ENCODE measurements around the gene COBLL1. TPM values are rescaled to one million over a fixed set of nuclear protein-coding genes. Genes with fewer than 3 reads are reported as not detected.

The COBLL1 gene
- total RNA-seq, 6 experiments from 2014 or later = 38.1 to 133 (median 67.6) TPM

DNA sequence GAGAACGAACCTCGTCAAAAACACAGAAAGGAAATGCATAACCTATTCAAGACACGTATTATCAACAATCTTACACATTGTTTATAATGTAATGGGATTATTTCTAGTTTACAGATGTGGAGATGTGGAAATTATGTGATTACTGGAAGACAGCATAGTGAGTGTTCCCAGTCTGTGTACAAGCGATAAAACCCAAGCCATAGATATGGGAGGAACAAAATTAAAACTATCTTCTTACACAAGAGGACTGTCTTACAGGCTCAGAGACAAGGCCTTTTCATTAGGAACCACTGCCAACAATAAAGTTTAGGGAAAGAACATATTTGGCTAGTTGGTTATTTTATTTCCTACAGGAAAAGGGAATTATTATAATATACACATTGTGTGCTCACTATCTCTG is 20.3 kb downstream of the COBLL1 start:
- ATAC-seq = no peak
- Histone ChIP-seq H3K9me3 (no peaks in the 10 kb centered on the region), H3K27me3 (no peaks in the 10 kb centered on the region), H3K4me1 (peaks cover 0 to 44% (median 15%) of the 10 kb centered on the region in 4 donors), H3K4me3 (no peak overlapping the region), H3K36me3 (no peaks in the 10 kb centered on the region), H3K27ac (no peak overlapping the region)
- intact Hi-C loops (cut with DNase I) = no loop called here
- TF ChIP-seq, protein P1, sequence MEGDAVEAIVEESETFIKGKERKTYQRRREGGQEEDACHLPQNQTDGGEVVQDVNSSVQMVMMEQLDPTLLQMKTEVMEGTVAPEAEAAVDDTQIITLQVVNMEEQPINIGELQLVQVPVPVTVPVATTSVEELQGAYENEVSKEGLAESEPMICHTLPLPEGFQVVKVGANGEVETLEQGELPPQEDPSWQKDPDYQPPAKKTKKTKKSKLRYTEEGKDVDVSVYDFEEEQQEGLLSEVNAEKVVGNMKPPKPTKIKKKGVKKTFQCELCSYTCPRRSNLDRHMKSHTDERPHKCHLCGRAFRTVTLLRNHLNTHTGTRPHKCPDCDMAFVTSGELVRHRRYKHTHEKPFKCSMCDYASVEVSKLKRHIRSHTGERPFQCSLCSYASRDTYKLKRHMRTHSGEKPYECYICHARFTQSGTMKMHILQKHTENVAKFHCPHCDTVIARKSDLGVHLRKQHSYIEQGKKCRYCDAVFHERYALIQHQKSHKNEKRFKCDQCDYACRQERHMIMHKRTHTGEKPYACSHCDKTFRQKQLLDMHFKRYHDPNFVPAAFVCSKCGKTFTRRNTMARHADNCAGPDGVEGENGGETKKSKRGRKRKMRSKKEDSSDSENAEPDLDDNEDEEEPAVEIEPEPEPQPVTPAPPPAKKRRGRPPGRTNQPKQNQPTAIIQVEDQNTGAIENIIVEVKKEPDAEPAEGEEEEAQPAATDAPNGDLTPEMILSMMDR (IDR thresholded peaks at IDR 0.05) = no peak
- no peak for TF ChIP-seq POLR2A (IDR thresholded peaks at IDR 0.05)
- 74% methylated on average over 4 of the region's 4 CpGs for WGBS (ENCODE audit: insufficient coverage, low coverage, low lambda C conversion rate, missing lambda C conversion rate)
- DNase-seq = no peak

DNA sequence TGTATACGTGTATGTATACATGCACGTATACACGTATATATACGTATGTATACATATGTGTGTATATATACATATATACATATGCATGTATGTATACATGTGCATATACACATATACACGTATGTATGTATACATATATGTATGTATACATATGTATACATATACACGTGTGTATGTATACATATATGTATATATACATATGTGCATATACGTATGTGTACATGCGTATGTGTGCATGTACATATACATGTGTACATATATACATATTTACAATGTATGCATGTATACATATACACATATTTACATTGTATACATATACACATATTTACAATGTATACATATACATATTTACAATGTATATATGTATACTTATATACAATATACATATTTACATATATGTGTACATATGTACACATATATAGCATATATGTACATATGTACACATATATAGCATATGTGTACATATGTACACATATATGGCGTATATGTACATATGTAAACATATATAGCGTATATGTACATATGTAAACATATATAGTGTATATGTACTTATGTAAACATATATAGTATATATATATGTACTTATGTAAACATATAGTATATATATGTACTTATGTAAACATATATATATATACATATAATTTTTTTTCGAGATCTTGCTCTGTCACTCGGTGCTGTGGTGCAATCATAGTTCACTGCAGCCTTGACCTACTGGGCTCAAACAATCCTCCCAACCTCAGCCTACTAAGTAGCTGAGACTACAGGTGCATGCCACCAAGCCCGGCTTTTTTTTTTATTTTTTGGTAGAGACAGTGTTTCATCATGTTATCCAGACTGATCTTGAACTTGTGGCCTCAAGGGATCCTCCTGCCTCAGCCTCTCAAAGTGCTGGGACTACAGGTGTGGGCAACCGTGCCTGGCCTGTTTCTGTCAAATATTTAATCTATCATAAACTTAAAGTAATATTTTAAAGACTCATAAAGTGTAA is 23.2 kb downstream of the COBLL1 start:
- intact Hi-C loops (cut with DNase I) = no loop called here
- no peaks in the 10 kb centered on the region for H3K9me3 ChIP-seq
- peak in 3 of 4 donors; percentile 48 to 64 (median 58) for ATAC-seq
- H3K27ac ChIP-seq = no peak overlapping the region
- peaks cover 0 to 39% (median 5%) of the 10 kb centered on the region in 4 donors for H3K4me1 ChIP-seq
- WGBS (ENCODE audit: insufficient coverage, low coverage, low lambda C conversion rate, missing lambda C conversion rate) = 54% methylated on average over 14 of the region's 14 CpGs
- no peak for DNase-seq
- H3K27me3 ChIP-seq = no peaks in the 10 kb centered on the region
- H3K36me3 ChIP-seq = no peaks in the 10 kb centered on the region
- no peak overlapping the region for H3K4me3 ChIP-seq
- TF ChIP-seq, protein P1 (IDR thresholded peaks at IDR 0.05) = no peak
- TF ChIP-seq POLR2A (IDR thresholded peaks at IDR 0.05) = no peak

DNA sequence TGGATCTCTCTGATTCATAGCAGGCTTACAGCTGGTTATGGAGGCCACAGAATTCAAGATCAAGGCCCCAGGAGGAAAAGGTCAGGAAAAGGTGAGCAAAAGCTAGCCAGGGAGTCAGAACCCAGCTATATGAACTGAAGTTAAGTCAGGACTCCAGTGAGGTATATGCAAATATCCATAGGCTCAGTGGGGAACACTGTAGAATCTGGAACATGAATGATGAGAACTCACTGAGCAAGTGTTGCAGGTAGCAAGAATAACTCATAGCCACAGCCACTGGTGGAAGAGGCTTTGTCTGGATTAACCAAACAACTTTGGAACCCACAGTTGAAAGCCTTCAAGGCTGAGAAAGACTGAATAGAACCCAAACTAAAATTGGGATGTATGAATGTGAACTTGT is 24.7 kb downstream of the COBLL1 start:
- H3K4me1 ChIP-seq = peaks cover 0 to 40% (median 2%) of the 10 kb centered on the region in 4 donors
- no peak for DNase-seq
- TF ChIP-seq, protein P1 (IDR thresholded peaks at IDR 0.05) = no peak
- no peak for TF ChIP-seq POLR2A (IDR thresholded peaks at IDR 0.05)
- H3K9me3 ChIP-seq = no peaks in the 10 kb centered on the region
- no peaks in the 10 kb centered on the region for H3K36me3 ChIP-seq
- H3K27me3 ChIP-seq = no peaks in the 10 kb centered on the region
- no peak overlapping the region for H3K27ac ChIP-seq
- ATAC-seq = no peak
- intact Hi-C loops (cut with DNase I) = no loop called here
- no peak overlapping the region for H3K4me3 ChIP-seq

DNA sequence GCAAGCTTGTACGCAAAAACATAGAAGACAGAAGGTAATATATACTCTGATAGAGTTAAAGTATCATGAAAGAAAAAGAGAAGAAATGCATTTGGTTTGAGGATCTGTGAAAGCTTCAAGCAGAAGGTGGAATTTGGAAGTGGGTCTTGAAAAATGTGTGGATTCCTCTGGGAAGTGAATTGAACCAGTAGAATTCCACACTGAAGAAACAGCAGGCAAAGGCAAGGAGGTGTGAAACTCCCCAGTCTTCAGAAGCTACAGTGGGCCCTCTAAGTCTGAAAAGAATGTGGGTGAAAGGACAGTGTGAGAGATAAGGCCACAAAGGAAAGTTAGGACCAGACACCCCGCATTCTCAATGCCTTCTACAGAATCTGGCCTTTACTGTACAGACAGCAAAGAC is 25.6 kb downstream of the COBLL1 start:
- TF ChIP-seq POLR2A (IDR thresholded peaks at IDR 0.05) = no peak
- TF ChIP-seq, protein P1 (IDR thresholded peaks at IDR 0.05) = no peak
- ATAC-seq = no peak
- peaks cover 0 to 48% (median 2%) of the 10 kb centered on the region in 4 donors for H3K4me1 ChIP-seq
- H3K36me3 ChIP-seq = no peaks in the 10 kb centered on the region
- no peak for DNase-seq
- H3K27me3 ChIP-seq = no peaks in the 10 kb centered on the region
- intact Hi-C loops (cut with DNase I) = no loop called here
- H3K27ac ChIP-seq = no peak overlapping the region
- 86% methylated on average over 2 of the region's 2 CpGs for WGBS (ENCODE audit: insufficient coverage, low coverage, low lambda C conversion rate, missing lambda C conversion rate)
- H3K4me3 ChIP-seq = no peak overlapping the region
- no peaks in the 10 kb centered on the region for H3K9me3 ChIP-seq

All from right lobe of liver (tissue), 6 donors.